Gastroesophageal sphincter (tissue), 4 donors: ENCODE data around the gene SELENOO. TPM values are rescaled to one million over a fixed set of nuclear protein-coding genes. Genes with fewer than 3 reads are reported as not detected.

Experiments
- ATAC-seq: fragments of 150-250 bp; one replicate; pipeline ENCODE4 v1.9.1; 2016; ENCODE audit warnings: mild to moderate bottlenecking, moderate library complexity
- H3K27ac ChIP-seq, 4 donors: fragments of 200-600 bp; sonication (generic) in 3 of 4; 1 replicate in 3 of 4; 2 replicates in 1 of 4; pipeline ENCODE4 v1.5.1; 2016 to 2019
- H3K27me3 ChIP-seq: fragments of 200-600 bp; sonication (generic); one replicate; pipeline ENCODE4 v1.5.1; 2019
- H3K36me3 ChIP-seq, 2 donors: fragments of 200-600 bp; sonication (generic); one replicate each; pipeline ENCODE4 v1.5.1; 2019; ENCODE audit warnings: control low read depth in 1 of 2
- H3K4me1 ChIP-seq, 3 donors: fragments of 200-600 bp; sonication (generic); 1 replicate in 2 of 3; 2 replicates in 1 of 3; pipeline ENCODE4 v1.5.1; 2016 to 2019; ENCODE audit warnings: control low read depth in 2 of 3
- H3K4me3 ChIP-seq, 2 donors: fragments of 200-600 bp; sonication (generic); one replicate each; pipeline ENCODE4 v1.5.1; 2019; ENCODE audit warnings: mild to moderate bottlenecking in 1 of 2, moderate library complexity in 1 of 2
- H3K9me3 ChIP-seq, 3 donors: fragments of 200-600 bp; sonication (generic); one replicate each; pipeline ENCODE4 v1.5.1; 2017 to 2019; ENCODE audit warnings: control low read depth in 2 of 3
- CTCF ChIP-seq, 4 experiments: fragments of 200-600 bp in 2 of 4; fragments of 450-650 bp in 2 of 4; sonication (generic) in 1 of 4; IDR thresholded peaks; one replicate each; pipeline ENCODE4 v1.5.1; 2017 to 2019; ENCODE audit warnings: antibody characterized with exemption in 4 of 4, mild to moderate bottlenecking in 2 of 4, moderate library complexity in 2 of 4
- EP300 ChIP-seq: sonication (generic); formaldehyde crosslinking; IDR thresholded peaks from one replicate; pipeline ENCODE4 v1.6.1; 2017; ENCODE audit warnings: antibody characterized with exemption, mild to moderate bottlenecking
- POLR2A ChIP-seq, 2 donors: fragments of 450-650 bp; IDR thresholded peaks; one replicate each; pipeline ENCODE4 v1.6.1; 2017; ENCODE audit warnings: antibody characterized with exemption in 2 of 2, mild to moderate bottlenecking in 2 of 2, moderate library complexity in 1 of 2
- POLR2AphosphoS5 ChIP-seq: sonication (generic); formaldehyde crosslinking; IDR thresholded peaks from one replicate; pipeline ENCODE4 v1.6.1; 2017; ENCODE audit warnings: antibody characterized with exemption
- WGBS, 2 donors: methylation state at CpG; one replicate each; pipeline ENCODE4 v1.1.5; 2018; ENCODE audit warnings: low coverage in 1 of 2; 5-methylcytosine and 5-hydroxymethylcytosine counted together
- total RNA-seq, 4 donors: library from RNA; depleted of rRNA; stranded (reverse); fragments of >200 nt; gene quantifications; one replicate each; pipeline ENCODE4 v1.1.0, GENCODE V29; 2016

The SELENOO gene
- total RNA-seq, 4 donors from 2014 or later: 19.9 to 42.6 (median 27.3) TPM

- H3K36me3 ChIP-seq: peaks cover 0 to 12% of the 10 kb centered on the region in 2 donors
- H3K27me3 ChIP-seq: peaks cover 31% of the 10 kb centered on the region
- peaks cover 0 to 36% (median 9%) of the 10 kb centered on the region in 3 donors for H3K4me1 ChIP-seq
- WGBS, 2 donors: no CpG with 5 or more reads among the region's 17 CpGs
- H3K4me3 ChIP-seq: no peak overlapping the region
- ATAC-seq: no peak
- H3K9me3 ChIP-seq: no peaks in the 10 kb centered on the region
- H3K27ac ChIP-seq: no peak overlapping the region
- TF ChIP-seq POLR2A (IDR thresholded peaks at IDR 0.05) (no peak), POLR2AphosphoS5 (no peak)
These were observed 54.8 kb downstream of the SELENOO start for GRCh38 chr22:50255607-50256006.

- Histone ChIP-seq H3K36me3 (peaks cover 0 to 12% of the 10 kb centered on the region in 2 donors), H3K9me3 (no peaks in the 10 kb centered on the region), H3K27me3 (peaks cover 35% of the 10 kb centered on the region), H3K4me3 (no peak overlapping the region), H3K4me1 (peaks cover 0 to 36% (median 4%) of the 10 kb centered on the region in 3 donors), H3K27ac (no peak overlapping the region)
- WGBS, 2 donors: no CpG with 5 or more reads among the region's 12 CpGs
- ATAC-seq: no peak
- TF ChIP-seq CTCF (IDR thresholded peaks at IDR 0.05): no peak
- TF ChIP-seq POLR2AphosphoS5: no peak
- no peak for TF ChIP-seq POLR2A (IDR thresholded peaks at IDR 0.05)
- TF ChIP-seq EP300: no peak
These were observed 55.5 kb downstream of the SELENOO start for GRCh38 chr22:50256258-50256862.

- H3K27me3 ChIP-seq: peaks cover 42% of the 10 kb centered on the region
- H3K4me3 ChIP-seq: no peak overlapping the region
- no peak overlapping the region for H3K27ac ChIP-seq
- no peaks in the 10 kb centered on the region for H3K9me3 ChIP-seq
- H3K36me3 ChIP-seq: peaks cover 0 to 12% of the 10 kb centered on the region in 2 donors
- H3K4me1 ChIP-seq: peaks cover 0 to 36% (median 4%) of the 10 kb centered on the region in 3 donors
- TF ChIP-seq POLR2AphosphoS5: no peak
- TF ChIP-seq CTCF (IDR thresholded peaks at IDR 0.05): no peak
- TF ChIP-seq EP300: no peak
- no peak for TF ChIP-seq POLR2A (IDR thresholded peaks at IDR 0.05)
- no peak for ATAC-seq
- no CpG with 5 or more reads among the region's 16 CpGs for WGBS, 2 donors
These were observed 56.2 kb downstream of the SELENOO start for GRCh38 chr22:50257041-50257440.

- WGBS, 2 donors: 50% methylated on average over 2 of the region's 31 CpGs; no CpG with 5 or more reads in 1 of the 2 donors
- Histone ChIP-seq H3K4me3 (no peak overlapping the region), H3K4me1 (peaks cover 0 to 38% (median 6%) of the 10 kb centered on the region in 3 donors), H3K9me3 (no peaks in the 10 kb centered on the region), H3K36me3 (peaks cover 0 to 12% of the 10 kb centered on the region in 2 donors), H3K27me3 (peaks cover 48% of the 10 kb centered on the region), H3K27ac (no peak overlapping the region)
- TF ChIP-seq CTCF (IDR thresholded peaks at IDR 0.05) (no peak), EP300 (no peak)
- ATAC-seq: no peak
These were observed 56.9 kb downstream of the SELENOO start for GRCh38 chr22:50257451-50258360.

- H3K27ac ChIP-seq: no peak overlapping the region
- peaks cover 0 to 45% (median 6%) of the 10 kb centered on the region in 3 donors for H3K4me1 ChIP-seq
- H3K4me3 ChIP-seq: no peak overlapping the region
- H3K9me3 ChIP-seq: no peaks in the 10 kb centered on the region
- no peak for ATAC-seq
- WGBS, 2 donors: 51% methylated on average over 7 of the region's 24 CpGs; no CpG with 5 or more reads in 1 of the 2 donors
- peaks cover 57% of the 10 kb centered on the region for H3K27me3 ChIP-seq
- peaks cover 0 to 12% of the 10 kb centered on the region in 2 donors for H3K36me3 ChIP-seq
- TF ChIP-seq POLR2A (IDR thresholded peaks at IDR 0.05): no peak
These were observed 57.8 kb downstream of the SELENOO start for GRCh38 chr22:50258361-50259292.
